GM21825 (cell line): Measurements from ENCODE around the gene RFX8.
"Not testable (repeated sequence)": the region's sequence is repeated elsewhere in the genome, so short reads cannot be mapped to it uniquely, and the experiment has no call there.

ENCODE experiments used
- ATAC-seq: cut with Tn5 transposase; IDR thresholded peaks from one replicate; pipeline ENCODE4 v1.9.1; 2021; ENCODE audit warnings: mild to moderate bottlenecking, moderate library complexity; ENCODE audit not compliant: unreplicated experiment

The RFX8 gene

DNA sequence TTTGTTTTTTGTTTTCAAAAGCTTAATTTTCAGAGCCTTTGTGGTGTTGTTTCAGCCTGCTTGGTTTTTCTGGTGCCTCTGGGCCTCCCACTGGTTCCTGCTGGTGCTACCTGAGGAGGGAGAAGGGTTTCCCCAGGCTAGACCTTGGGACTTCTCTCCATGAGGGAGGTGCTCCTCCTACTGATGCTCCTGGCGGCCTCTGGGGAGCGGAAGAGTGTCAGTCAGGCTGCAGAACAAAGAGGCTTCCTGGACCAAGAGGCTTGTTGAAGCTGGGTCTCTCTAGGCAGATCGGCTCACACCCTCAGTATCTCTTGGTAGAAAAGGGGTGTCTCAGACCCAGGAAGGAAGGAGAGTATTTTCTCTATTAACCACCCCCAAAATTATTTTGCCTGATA lies 32.2 kb downstream of the RFX8 start:
- no peak for ATAC-seq

GRCh38 chr2:101442042-101442666 lies 32.8 kb downstream of the RFX8 start:
- no peak for ATAC-seq

DNA sequence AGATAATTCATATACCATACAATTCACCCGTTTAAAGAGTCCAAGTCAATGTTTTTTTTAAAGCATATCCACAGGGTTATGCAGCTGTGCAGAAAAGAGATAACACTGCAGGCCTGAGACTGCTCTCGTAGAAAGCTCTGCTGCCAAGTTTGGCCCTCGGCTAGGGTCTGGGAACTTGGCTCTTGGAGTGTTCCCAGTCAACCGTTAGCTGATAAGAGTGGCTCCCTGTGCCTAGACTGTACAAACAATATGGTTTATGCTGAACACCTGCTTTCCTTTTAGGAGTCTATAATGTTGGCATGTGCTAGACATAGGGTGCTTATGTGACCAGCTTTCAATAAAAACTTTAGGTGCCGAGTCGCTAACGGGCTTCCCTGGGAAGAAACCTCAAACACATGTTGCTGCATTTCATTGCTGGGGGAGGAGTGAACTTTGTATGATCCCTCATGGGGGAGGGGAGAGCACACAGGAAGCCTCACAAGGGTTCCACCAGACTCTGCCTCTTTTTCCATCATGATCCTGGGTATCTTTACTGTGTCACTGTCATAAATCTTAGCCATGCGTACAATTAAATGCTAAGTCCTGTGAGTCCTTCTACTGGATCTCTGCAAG lies 34.7 kb downstream of the RFX8 start:
- no peak for ATAC-seq

DNA sequence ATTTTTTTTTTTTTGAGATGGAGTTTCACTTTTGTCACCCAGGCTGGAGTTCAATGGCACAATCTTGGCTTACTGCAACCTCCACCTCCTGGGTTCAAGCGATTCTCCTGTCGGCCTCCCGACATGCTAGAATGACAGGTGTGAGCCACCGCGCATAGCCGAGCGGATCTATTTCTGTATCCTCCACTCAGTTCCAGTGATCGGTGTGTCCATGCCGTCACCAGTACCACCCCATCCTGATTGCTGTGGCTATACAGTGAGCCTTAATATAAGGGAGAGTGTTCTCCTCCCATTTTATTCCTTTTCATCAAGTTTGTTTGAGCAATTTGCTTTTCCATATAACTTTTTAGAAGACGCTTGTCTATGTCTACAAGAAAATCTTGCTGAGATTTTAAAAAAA lies 35.2 kb downstream of the RFX8 start:
- no peak for ATAC-seq

DNA sequence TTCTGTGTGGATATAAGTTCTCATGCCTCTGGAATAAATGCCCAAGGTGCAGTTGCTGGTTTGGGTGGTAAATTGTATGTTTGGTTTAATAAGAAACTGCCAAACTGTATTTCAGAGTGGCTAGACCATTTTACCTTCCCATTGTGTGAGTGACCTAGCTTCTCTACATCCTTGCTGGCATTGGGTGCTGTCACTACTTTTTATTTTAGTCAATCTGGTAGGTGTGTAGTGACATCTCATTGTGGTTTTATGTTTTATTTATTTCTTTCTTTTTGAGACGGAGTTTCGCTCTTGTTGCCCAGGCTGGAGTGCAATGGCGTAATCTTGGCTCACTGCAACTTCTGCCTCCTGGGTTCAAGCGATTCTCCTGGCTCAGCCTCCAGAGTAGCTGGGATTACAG lies 36.4 kb downstream of the RFX8 start:
- ATAC-seq, result not testable (repeated sequence)

- ATAC-seq, result no peak
Observed at GRCh38 chr2:101435001-101435862, 39.7 kb downstream of the RFX8 start.

DNA sequence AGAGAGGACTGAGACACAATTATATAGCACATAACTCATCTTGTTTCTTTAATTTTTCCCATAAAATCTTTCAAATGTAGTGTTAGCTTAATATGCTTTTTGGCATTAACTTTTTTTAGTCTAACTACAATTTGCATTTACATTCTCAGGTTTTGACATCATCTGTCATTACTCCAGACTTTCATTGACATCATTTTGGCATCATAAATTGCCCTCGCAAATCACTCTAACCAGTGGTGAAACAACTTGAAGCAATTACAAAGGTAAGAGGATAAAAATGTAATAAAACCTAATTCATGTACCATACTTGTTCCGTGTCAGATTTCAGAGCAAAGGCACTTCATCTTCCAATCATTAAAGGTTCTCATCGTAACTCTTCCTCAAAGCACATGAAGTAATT lies 41.4 kb downstream of the RFX8 start:
- no peak for ATAC-seq

DNA sequence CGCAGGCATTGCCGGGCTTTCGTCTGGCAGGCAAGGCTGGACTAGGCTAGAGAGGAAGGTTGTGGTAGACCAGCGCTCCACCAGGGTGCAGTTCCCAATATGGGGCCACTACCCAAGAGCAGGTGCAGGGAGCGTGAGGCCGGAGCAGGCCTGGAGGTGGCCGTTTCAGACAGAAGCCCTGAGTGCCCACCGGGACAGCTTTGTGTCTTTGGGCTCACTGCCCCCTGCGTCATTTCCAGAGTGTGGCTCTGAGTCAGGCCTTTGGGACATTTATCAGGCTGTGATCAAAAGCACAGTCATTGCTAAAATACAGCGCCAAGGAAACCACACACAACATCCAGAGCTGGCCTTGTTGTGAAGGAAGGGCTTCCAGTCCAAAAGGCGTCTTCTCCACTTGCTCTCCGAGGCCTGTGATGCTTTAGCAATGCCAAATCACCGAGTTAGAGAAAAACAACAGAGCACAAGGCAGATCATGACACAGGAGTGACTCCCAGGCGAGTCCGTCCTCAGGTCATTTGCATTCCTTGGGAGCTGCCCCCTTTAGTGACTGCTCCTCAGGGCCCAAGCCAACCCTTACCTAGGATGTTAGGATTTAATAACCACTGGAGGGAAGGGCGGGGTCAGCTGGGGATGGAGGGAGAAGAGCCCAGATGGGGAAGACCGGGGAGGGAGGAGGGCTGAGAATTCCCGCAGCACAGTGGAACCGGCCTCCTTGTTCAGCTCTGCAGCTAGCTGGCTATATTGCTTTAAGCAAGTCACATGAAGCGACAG lies 42.3 kb downstream of the RFX8 start:
- ATAC-seq, result no peak

- no peak for ATAC-seq
Observed at GRCh38 chr2:101431486-101431885, 43.4 kb downstream of the RFX8 start.

- ATAC-seq, result no peak
Observed at GRCh38 chr2:101430156-101430555, 44.8 kb downstream of the RFX8 start.

GRCh38 chr2:101429453-101429852 lies 45.5 kb downstream of the RFX8 start:
- no peak for ATAC-seq

DNA sequence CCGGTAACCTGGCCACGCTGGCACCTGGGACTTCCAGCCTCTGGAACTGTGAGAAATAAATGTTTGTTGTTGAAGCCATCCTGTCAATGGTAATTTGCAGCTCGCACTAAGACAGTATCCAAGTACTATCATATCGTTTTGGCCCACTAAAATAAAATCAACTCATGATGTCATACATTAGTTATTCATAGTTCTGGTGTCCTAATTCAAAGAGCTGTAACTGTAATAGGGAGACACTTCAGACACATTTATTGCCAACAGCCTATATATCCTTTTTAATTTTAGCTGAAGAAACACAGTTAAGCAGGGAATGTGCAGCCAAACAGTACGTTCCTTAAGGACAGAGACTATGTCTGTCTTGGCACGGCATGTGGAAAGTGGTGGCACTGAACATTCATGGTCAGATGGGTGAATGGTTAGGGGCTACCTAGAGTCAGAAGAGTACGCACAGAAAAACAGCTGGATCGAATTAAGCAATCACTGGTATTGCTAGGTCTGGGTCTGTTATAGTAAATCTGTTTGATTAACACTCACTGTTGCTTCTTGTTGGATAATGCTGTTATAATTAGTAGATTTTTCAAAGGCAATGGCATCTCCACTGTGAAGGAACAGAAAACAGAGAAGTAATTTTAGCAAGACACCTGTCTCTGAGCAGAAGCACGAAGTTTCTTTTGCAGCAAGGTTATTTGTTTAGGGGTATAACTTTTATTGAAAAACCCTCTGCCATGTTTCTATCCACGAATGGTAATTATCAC lies 46.3 kb downstream of the RFX8 start:
- ATAC-seq, result no peak

- no peak for ATAC-seq
Observed at GRCh38 chr2:101427743-101428142, 47.2 kb downstream of the RFX8 start.

- no peak for ATAC-seq
Observed at GRCh38 chr2:101427240-101427639, 47.7 kb downstream of the RFX8 start.

- ATAC-seq, result no peak
Observed at GRCh38 chr2:101426822-101427221, 48.1 kb downstream of the RFX8 start.

- ATAC-seq, result no peak
Observed at GRCh38 chr2:101420623-101421022, 54.3 kb downstream of the RFX8 start.

DNA sequence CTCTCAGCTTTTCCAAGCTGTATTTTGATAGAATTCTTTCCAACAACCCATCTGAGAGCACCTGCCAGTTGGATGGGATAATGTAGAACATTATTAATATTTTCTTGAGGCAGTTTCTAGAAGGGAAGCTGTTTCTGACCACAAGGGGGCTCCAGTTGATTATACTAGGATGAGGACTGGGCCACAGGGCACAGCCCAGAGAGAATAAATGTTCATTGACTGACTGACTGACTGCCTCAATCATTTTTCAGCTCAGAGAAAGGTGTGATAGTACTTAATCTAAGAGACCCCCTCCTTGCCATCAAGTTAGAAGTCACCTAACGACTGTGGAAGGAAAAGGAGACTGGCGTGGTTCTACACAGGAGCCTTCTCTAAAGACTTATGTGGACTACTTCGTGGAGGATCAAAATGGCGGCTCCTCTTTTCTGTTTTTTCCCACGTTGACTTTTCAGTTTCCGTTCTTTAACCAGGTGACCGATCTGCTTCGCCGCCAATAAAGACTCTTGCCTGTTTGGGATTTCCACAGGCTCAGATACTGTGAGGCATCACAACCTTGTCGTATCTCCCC lies 55.7 kb downstream of the RFX8 start:
- no peak for ATAC-seq

DNA sequence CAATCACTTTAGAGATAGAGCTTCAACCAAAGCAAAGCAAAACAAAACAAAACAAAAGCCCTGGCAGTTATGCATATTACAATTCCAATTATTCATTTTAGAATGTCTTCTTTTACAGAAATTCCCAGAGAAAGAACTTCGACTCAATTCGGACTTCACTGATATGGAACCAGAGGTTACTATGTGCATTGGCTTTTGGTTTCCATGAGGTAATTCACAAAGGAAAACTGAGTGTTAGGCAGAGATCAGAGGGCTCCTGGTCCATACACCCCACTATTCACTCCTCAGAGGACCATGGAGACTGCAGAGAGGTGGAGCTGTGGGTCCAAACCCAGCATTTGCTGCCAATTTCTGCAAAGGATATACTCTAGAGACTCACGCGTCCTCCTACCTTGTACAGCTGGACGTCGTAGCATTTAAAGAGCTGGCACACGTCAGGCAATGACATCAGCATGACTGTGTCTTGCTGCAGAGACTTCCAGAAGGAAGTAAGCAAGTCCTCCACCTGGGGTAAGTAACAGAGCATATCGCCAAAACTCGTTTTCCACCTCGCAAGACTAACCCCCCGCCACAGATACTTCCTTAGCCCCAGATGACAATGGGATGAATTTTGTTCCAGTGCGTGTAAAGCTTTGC lies 56.3 kb downstream of the RFX8 start:
- no peak for ATAC-seq

DNA sequence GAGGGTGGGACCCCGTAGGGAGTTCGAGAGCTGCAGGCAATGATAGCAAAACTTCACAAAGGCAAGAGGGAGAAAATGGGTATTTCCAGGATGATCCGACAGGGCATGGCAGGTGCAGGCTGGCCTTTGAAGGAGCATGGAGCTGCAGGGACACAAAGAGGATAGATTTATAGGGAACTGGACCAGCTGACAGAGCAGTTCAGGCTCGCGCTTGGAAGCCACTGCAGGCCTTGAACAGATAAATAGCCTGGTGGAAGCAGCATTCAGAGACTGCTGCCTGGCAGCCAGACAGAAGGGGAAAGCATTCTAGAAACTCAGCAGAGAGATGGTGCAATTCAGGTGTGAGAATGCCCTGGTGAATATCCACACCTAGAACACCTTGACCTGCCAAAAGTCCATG lies 58.3 kb downstream of the RFX8 start:
- ATAC-seq, result no peak

DNA sequence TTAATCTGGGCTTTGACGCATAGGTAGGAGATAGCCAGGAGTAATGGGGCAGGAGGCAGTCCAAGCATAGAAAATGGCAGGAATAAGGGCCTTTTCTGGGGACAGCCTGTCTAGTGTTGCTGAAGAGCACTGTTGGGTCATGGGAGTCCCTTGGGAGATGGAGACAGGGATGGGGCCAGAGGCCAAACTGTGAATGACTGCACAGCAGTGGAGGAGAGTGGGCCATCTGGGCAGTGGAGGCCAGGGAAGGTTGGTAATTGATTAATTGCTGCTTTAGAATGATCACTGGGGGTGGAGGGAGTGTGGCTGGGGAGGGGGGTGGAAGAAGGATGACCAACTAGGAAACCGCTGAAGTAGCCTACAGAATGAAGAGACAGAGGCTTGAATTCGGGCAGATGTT lies 59.0 kb downstream of the RFX8 start:
- ATAC-seq, result no peak
